GM21529 (cell line): ENCODE results near the gene TMEM271.

Experiments
- ATAC-seq: cut with Tn5 transposase; IDR thresholded peaks from one replicate; pipeline ENCODE4 v1.9.1; 2021; ENCODE audit not compliant: unreplicated experiment

Gene TMEM271

GRCh38 chr4:576245-576821 is at the start of gene TMEM271:
Gene TMEM271 (minus strand): TSS chr4:576295. CDS start chr4:576062, 233 bp downstream.
- no peak for ATAC-seq

GRCh38 chr4:625631-626161 is 49.6 kb upstream of the TMEM271 start:
- ATAC-seq, result no peak

GRCh38 chr4:624705-625590 is 48.9 kb upstream of the TMEM271 start, which contains the start of gene PDE6B:
Gene PDE6B (plus strand): TSS chr4:625573. CDS start chr4:625627, 54 bp downstream.
- no peak for ATAC-seq

- ATAC-seq, result no peak
Measured at GRCh38 chr4:623914-624566, 47.9 kb upstream of the TMEM271 start.

- ATAC-seq, result no peak
Measured at GRCh38 chr4:622996-623913, 47.2 kb upstream of the TMEM271 start.

- ATAC-seq, result no peak
Measured at GRCh38 chr4:622071-622995, 46.2 kb upstream of the TMEM271 start.

- ATAC-seq, result no peak
Measured at GRCh38 chr4:621296-622070, 45.4 kb upstream of the TMEM271 start.

- no peak for ATAC-seq
Measured at GRCh38 chr4:620851-621261, 44.8 kb upstream of the TMEM271 start.

GRCh38 chr4:620201-620600 is 44.1 kb upstream of the TMEM271 start:
- ATAC-seq, result no peak

- no peak for ATAC-seq
Measured at GRCh38 chr4:617644-618641, 41.8 kb upstream of the TMEM271 start.

- no peak for ATAC-seq
Measured at GRCh38 chr4:616911-617643, 41.0 kb upstream of the TMEM271 start.

GRCh38 chr4:616091-616490 is 40.0 kb upstream of the TMEM271 start:
- no peak for ATAC-seq

GRCh38 chr4:613126-613525 is 37.0 kb upstream of the TMEM271 start:
- ATAC-seq, result no peak

GRCh38 chr4:612749-613125 is 36.6 kb upstream of the TMEM271 start:
- no peak for ATAC-seq

- ATAC-seq, result no peak
Measured at GRCh38 chr4:612052-612748, 36.1 kb upstream of the TMEM271 start.
